SIG-M5 (cell line): Measurements from ENCODE around the gene CD300LD.
A peak's percentile ranks its signal among the peaks of the same experiment; 100 is the strongest.
"Not testable (repeated sequence)": the region's sequence is repeated elsewhere in the genome, so short reads cannot be mapped to it uniquely, and the experiment has no call there.

Source experiments
- DNase-seq: peaks from one replicate; lab custom pipeline; 2025; lab: John Stamatoyannopoulos, UW

The CD300LD gene

GRCh38 chr17:74592087-74592990 lies at the start of gene CD300LD:
CD300LD (minus strand) TSS chr17:74592283; CDS start chr17:74592202, 81 bp downstream.
- no peak for DNase-seq

DNA sequence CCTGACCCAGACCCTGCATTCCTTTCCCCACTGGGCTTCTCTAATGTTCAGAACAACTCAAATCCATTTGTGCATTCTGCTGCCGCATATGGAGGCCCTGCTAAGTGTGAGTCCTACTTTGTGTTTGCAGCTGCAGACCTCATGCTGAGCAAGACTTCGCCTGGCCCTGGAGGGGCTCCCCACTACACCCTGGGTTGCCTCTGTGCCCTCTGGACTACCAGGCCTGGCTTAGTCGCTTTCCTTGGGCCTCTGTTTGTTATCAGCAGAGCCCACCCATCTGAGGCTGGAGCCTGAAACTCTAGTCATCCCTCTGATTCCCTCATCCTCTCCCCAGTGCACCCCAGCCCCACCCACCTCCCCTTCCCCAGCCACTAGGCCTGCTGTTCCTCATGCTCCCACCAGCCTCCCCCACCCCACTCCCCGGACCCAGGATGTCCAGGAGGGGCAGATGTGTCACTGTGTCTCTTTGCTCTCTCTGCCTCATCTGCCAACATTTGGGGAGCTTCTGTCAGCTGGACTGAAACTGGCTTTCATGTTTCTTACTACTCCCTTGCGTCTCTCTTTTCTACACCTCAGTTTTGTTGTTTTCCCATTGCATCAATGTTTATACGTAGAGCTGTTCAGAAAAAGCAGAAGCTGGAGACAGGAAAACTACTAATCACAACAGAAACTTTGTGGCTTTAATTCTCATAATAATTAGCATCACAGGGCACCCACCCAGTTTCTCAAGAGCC lies 49.3 kb upstream of the CD300LD start:
- DNase-seq, result no peak

DNA sequence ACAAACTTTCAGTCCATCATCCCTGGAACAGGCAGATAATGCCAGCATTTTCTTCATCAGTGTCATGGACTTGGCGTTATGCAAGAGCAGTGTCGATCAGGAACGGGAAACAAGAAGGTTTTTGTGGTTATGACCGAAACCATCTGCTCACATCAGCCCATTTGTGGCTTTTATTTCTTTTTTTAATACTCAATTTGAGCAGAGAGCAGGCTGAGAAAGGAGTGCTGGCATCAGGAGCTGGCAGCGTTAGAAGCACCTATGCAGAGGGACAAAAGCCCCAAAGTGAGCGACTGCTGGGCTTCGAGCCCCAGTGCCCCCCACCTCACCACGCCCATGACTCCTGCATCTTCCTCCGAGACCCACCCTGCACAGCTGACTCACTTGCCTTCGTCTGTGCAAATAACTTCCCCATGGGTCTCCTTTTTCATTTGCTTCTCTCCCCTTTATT lies 47.6 kb upstream of the CD300LD start:
- DNase-seq, result peak; percentile 44

- no peak for DNase-seq
Observed at GRCh38 chr17:74637926-74638325, 45.8 kb upstream of the CD300LD start.

GRCh38 chr17:74637265-74637664 lies 45.2 kb upstream of the CD300LD start:
- no peak for DNase-seq

GRCh38 chr17:74636541-74637085 lies 44.5 kb upstream of the CD300LD start:
- not testable (repeated sequence) for DNase-seq

DNA sequence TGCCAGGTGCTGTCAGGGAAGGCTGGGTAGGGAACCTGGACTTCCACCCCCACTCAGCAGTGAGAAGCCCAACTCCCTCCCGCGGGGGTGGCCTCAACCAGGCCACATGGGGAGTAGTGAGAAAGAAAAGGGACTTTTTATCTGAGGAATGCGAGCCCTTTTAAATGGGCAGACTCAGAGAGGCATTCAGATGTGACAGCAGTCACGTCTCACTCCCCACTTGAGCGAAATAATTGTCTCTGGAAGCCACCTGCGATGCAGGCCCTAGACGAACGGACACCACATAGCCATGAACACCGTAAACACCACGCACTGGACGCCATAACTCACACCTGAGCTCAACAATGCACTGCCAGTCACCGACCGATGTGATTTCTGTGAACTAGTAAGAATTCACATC lies 43.3 kb upstream of the CD300LD start:
- no peak for DNase-seq

- no peak for DNase-seq
Observed at GRCh38 chr17:74633326-74633725, 41.2 kb upstream of the CD300LD start.

GRCh38 chr17:74632617-74633016 lies 40.5 kb upstream of the CD300LD start:
- no peak for DNase-seq

DNA sequence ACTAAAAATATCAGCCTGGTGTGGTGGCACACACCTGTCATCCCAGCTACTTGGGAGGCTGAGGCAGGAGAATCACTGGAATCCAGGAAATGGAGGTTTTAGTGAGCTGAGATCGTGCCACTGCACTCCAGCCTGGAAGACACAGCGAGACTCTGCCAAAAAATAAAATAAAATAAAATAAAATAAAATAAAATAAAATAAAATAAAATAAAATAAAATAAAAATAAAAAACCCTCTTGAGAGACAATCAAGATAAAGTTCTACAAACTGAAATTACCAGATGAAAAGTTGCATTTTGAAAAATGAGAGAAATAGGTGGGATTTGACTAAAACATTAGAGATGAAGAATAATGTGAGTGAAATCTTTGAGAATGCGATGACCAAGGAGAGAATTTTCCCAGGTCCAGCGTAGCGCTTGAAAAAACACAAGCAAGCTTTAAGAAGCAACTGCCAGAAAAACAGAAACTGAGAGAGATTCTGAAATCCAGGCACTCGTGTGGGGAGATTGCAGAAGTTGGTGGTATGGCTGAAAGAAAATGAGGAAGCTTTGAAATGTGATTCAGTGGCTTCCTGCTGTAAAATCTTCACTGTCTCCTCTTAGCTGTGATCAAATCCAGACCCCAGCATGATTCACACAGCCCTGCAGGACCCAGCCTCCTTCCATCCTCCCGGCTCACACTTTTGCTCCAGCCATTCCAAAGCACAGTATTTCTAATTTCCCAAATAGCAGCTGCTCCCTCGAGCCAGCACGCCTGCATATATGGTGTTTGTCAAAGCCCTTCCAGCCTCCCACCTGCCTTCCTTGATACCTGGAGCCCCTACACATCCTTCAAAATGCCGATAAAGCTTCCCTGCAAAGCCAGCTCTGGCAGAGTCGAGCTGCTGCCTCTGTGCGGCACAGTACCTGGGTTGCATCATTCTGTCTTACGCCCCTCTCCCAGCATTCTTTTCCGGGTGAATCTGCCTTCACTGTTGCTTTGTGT lies 39.7 kb upstream of the CD300LD start:
- peak; percentile 84 for DNase-seq

- not testable (repeated sequence) for DNase-seq
Observed at GRCh38 chr17:74630251-74630650, 38.2 kb upstream of the CD300LD start.

- DNase-seq, result no peak
Observed at GRCh38 chr17:74625661-74626060, 33.6 kb upstream of the CD300LD start.

DNA sequence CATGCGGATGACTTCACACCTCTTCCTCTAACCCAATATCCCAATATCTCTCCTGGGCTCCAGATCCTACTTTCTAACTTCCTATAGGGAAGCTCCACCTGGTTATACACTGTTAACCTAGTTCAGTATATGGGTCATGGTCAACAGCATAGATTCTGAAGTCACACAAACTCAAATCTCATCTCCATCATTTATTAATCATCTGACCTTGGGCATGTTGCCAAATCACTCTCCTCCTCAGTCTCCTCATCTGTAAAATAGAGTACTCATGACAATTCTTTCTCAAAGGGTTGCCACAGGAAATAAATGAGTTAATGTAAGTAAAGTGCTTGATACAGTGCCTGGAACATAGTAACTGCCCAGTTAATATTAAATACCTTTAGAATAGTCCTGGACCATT lies 32.0 kb upstream of the CD300LD start:
- DNase-seq, result no peak

GRCh38 chr17:74623693-74624093 lies 31.6 kb upstream of the CD300LD start, which contains the start of gene CD300E:
CD300E (minus strand) TSS chr17:74623738; CDS start chr17:74623621, 117 bp downstream.
- DNase-seq, result no peak

- no peak for DNase-seq
Observed at GRCh38 chr17:74619077-74619673, 27.1 kb upstream of the CD300LD start.

- no peak for DNase-seq
Observed at GRCh38 chr17:74618451-74618850, 26.4 kb upstream of the CD300LD start.

- no peak for DNase-seq
Observed at GRCh38 chr17:74616696-74617095, 24.6 kb upstream of the CD300LD start.

- DNase-seq, result no peak
Observed at GRCh38 chr17:74612046-74612445, 20.0 kb upstream of the CD300LD start.

- no peak for DNase-seq
Observed at GRCh38 chr17:74610108-74610507, 18.0 kb upstream of the CD300LD start.

GRCh38 chr17:74608511-74608910 lies 16.4 kb upstream of the CD300LD start:
- no peak for DNase-seq

- no peak for DNase-seq
Observed at GRCh38 chr17:74607221-74607620, 15.1 kb upstream of the CD300LD start.
